NCI-H2029 treated with DMSO at 0.1 percent for 48 hours (cell line): ENCODE measurements around the gene TOR2A.
"Not testable (repeated sequence)": the region's sequence is repeated elsewhere in the genome, so short reads cannot be mapped to it uniquely, and the experiment has no call there.

Experiments
- DNase-seq: peaks from one replicate; lab custom pipeline; 2025; lab: John Stamatoyannopoulos, UW

Gene TOR2A

GRCh38 chr9:127734747-127735529 is at the start of gene TOR2A:
Gene TOR2A (minus strand): TSS chr9:127735294. CDS start chr9:127735270, 24 bp downstream.
- DNase-seq: peak; percentile 90

GRCh38 chr9:127783111-127784008 is 48.3 kb upstream of the TOR2A start:
- DNase-seq: no peak

GRCh38 chr9:127781806-127782205 is 46.7 kb upstream of the TOR2A start:
- DNase-seq: no peak

- DNase-seq: not testable (repeated sequence)
Measured at GRCh38 chr9:127780909-127781308, 45.8 kb upstream of the TOR2A start.

GRCh38 chr9:127780126-127780885 is 45.2 kb upstream of the TOR2A start:
- DNase-seq: no peak

- no peak for DNase-seq
Measured at GRCh38 chr9:127779136-127779981, 44.3 kb upstream of the TOR2A start.

- DNase-seq: no peak
Measured at GRCh38 chr9:127778280-127779135, 43.4 kb upstream of the TOR2A start, which contains the start of gene SH2D3C. Gene SH2D3C (minus strand): TSS chr9:127778666. CDS start chr9:127778627, 39 bp downstream.

GRCh38 chr9:127777368-127777980 is 42.4 kb upstream of the TOR2A start:
- no peak for DNase-seq

- no peak for DNase-seq
Measured at GRCh38 chr9:127776924-127777289, 41.8 kb upstream of the TOR2A start.

GRCh38 chr9:127776195-127776923 is 41.3 kb upstream of the TOR2A start:
- DNase-seq: no peak

GRCh38 chr9:127773981-127774380 is 38.9 kb upstream of the TOR2A start:
- no peak for DNase-seq

- DNase-seq: no peak
Measured at GRCh38 chr9:127773272-127773671, 38.2 kb upstream of the TOR2A start.

GRCh38 chr9:127772603-127773002 is 37.5 kb upstream of the TOR2A start:
- DNase-seq: no peak

- no peak for DNase-seq
Measured at GRCh38 chr9:127771570-127772189, 36.6 kb upstream of the TOR2A start.

- peak; percentile 92 for DNase-seq
Measured at GRCh38 chr9:127770905-127771569, 35.9 kb upstream of the TOR2A start.

GRCh38 chr9:127770583-127770904 is 35.5 kb upstream of the TOR2A start:
- no peak for DNase-seq

GRCh38 chr9:127769929-127770582 is 35.0 kb upstream of the TOR2A start:
- DNase-seq: no peak

GRCh38 chr9:127769101-127769500 is 34.0 kb upstream of the TOR2A start:
- no peak for DNase-seq
